Karpas-422 (cell line): ENCODE data around the gene SRL. TPM values are rescaled to one million over a fixed set of nuclear protein-coding genes. Genes with fewer than 3 reads are reported as not detected.

Source experiments
- DNase-seq: peaks from one replicate; pipeline ENCODE4 v3.0.0-alpha.2; 2015
- H2AFZ ChIP-seq: fragments of 200-600 bp; sonication (generic); 2 replicates; pipeline ENCODE4 v1.6.1; 2014; ENCODE audit warnings: antibody characterized with exemption, low read length, mixed read lengths
- H3K27ac ChIP-seq: fragments of 200-600 bp; sonication (generic); 2 replicates; pipeline ENCODE4 v1.5.1; 2014; ENCODE audit warnings: mild to moderate bottlenecking, low read length, moderate library complexity
- H3K27me3 ChIP-seq: fragments of 200-600 bp; sonication (generic); 2 replicates; pipeline ENCODE4 v1.6.1; 2014; ENCODE audit warnings: low read length, mixed read lengths
- H3K36me3 ChIP-seq: fragments of 200-600 bp; sonication (generic); 2 replicates; pipeline ENCODE4 v1.6.1; 2014; ENCODE audit warnings: low read length, mixed read lengths; ENCODE audit not compliant: insufficient read depth
- H3K4me1 ChIP-seq: fragments of 200-600 bp; sonication (generic); 2 replicates; pipeline ENCODE4 v1.6.1; 2014; ENCODE audit warnings: mild to moderate bottlenecking, low read length, mixed read lengths
- H3K4me2 ChIP-seq: fragments of 200-600 bp; sonication (generic); 2 replicates; pipeline ENCODE4 v1.6.1; 2014; ENCODE audit warnings: low read length, low read depth, mild to moderate bottlenecking; ENCODE audit not compliant: poor library complexity, severe bottlenecking
- H3K4me3 ChIP-seq: fragments of 200-600 bp; sonication (generic); 2 replicates; pipeline ENCODE4 v1.5.1; 2014; ENCODE audit warnings: mild to moderate bottlenecking, antibody characterized with exemption, low read length, mixed read lengths
- H3K79me2 ChIP-seq: fragments of 200-600 bp; sonication (generic); 2 replicates; pipeline ENCODE4 v1.6.1; 2014; ENCODE audit warnings: mild to moderate bottlenecking, low read length, mixed read lengths
- H3K9ac ChIP-seq: fragments of 200-600 bp; sonication (generic); 2 replicates; pipeline ENCODE4 v1.6.0; 2014; ENCODE audit warnings: low read length
- H3K9me2 ChIP-seq: fragments of 200-600 bp; sonication (generic), shearing (Covaris generic); replicated peaks from 2 replicates; pipeline ENCODE4 v1.6.0; 2014; ENCODE audit warnings: mild to moderate bottlenecking, low read length, moderate library complexity; ENCODE audit not compliant: insufficient read depth
- H3K9me3 ChIP-seq: fragments of 300-700, 200-600 bp; sonication (generic); 2 replicates; pipeline ENCODE4 v1.6.1; 2014; ENCODE audit warnings: low read length, mixed read lengths
- H4K20me1 ChIP-seq: fragments of 200-600 bp; sonication (generic); 2 replicates; pipeline ENCODE4 v1.6.1; 2014; ENCODE audit warnings: mild to moderate bottlenecking, antibody characterized with exemption, low read length, low read depth; ENCODE audit not compliant: insufficient read depth
- total RNA-seq: library from RNA; depleted of rRNA; stranded (reverse); fragments of >200 nt; shearing (Covaris generic); gene quantifications from 2 replicates; pipeline ENCODE4 v1.2.3, GENCODE V29; 2014; ENCODE audit warnings: low replicate concordance

SRL gene
- total RNA-seq, 1 experiment from 2014 or later, result 0.11 TPM

- Histone ChIP-seq H3K9me3 (no peaks in the 10 kb centered on the region), H3K4me1 (peaks cover 5% of the 10 kb centered on the region), H3K4me3 (no peak overlapping the region), H4K20me1 (peaks cover 39% of the 10 kb centered on the region), H3K79me2 (peaks cover 80% of the 10 kb centered on the region), H3K27me3 (no peaks in the 10 kb centered on the region), H3K9ac (no peak overlapping the region), H3K27ac (no peak overlapping the region), H3K9me2 (no peaks in the 10 kb centered on the region), H3K4me2 (no peak overlapping the region), H2AFZ (no peak overlapping the region), H3K36me3 (peaks cover 18% of the 10 kb centered on the region)
- peak; percentile 46 for DNase-seq
These were observed 23.8 kb upstream of the SRL start for GRCh38 chr16:4265676-4266075.

GRCh38 chr16:4264546-4264945 is 22.7 kb upstream of the SRL start:
- Histone ChIP-seq H3K79me2 (peaks cover 68% of the 10 kb centered on the region), H3K4me1 (no peaks in the 10 kb centered on the region), H3K4me2 (no peak overlapping the region), H3K4me3 (no peak overlapping the region), H3K27ac (no peak overlapping the region), H4K20me1 (peaks cover 39% of the 10 kb centered on the region), H3K9me3 (no peaks in the 10 kb centered on the region), H3K36me3 (peaks cover 19% of the 10 kb centered on the region), H2AFZ (no peak overlapping the region), H3K27me3 (no peaks in the 10 kb centered on the region), H3K9me2 (no peaks in the 10 kb centered on the region), H3K9ac (no peak overlapping the region)
- DNase-seq, result no peak

GRCh38 chr16:4263504-4264436 is 21.9 kb upstream of the SRL start:
- Histone ChIP-seq H3K79me2 (peaks cover 61% of the 10 kb centered on the region), H2AFZ (no peak overlapping the region), H3K9ac (no peak overlapping the region), H3K4me3 (no peak overlapping the region), H3K9me3 (no peaks in the 10 kb centered on the region), H3K27me3 (no peaks in the 10 kb centered on the region), H4K20me1 (peaks cover 39% of the 10 kb centered on the region), H3K27ac (no peak overlapping the region), H3K9me2 (no peaks in the 10 kb centered on the region), H3K4me2 (no peak overlapping the region), H3K4me1 (no peaks in the 10 kb centered on the region), H3K36me3 (peaks cover 21% of the 10 kb centered on the region)
- DNase-seq, result peak; percentile 56

- no peak overlapping the region for H3K9ac ChIP-seq
- H3K4me3 ChIP-seq, result no peak overlapping the region
- H3K9me2 ChIP-seq, result no peaks in the 10 kb centered on the region
- peaks cover 35% of the 10 kb centered on the region for H4K20me1 ChIP-seq
- peaks cover 19% of the 10 kb centered on the region for H3K36me3 ChIP-seq
- no peak for DNase-seq
- H3K79me2 ChIP-seq, result peaks cover 47% of the 10 kb centered on the region
- H3K27ac ChIP-seq, result no peak overlapping the region
- no peak overlapping the region for H3K4me2 ChIP-seq
- no peaks in the 10 kb centered on the region for H3K4me1 ChIP-seq
- no peaks in the 10 kb centered on the region for H3K27me3 ChIP-seq
- no peaks in the 10 kb centered on the region for H3K9me3 ChIP-seq
- no peak overlapping the region for H2AFZ ChIP-seq
These were observed 20.5 kb upstream of the SRL start for GRCh38 chr16:4262303-4262835.

GRCh38 chr16:4261557-4262172 is 19.8 kb upstream of the SRL start:
- no peak overlapping the region for H3K4me3 ChIP-seq
- no peaks in the 10 kb centered on the region for H3K4me1 ChIP-seq
- peaks cover 40% of the 10 kb centered on the region for H3K79me2 ChIP-seq

GRCh38 chr16:4260360-4260759 is 18.5 kb upstream of the SRL start:
- H3K4me3 ChIP-seq, result no peak overlapping the region
- no peak overlapping the region for H3K4me2 ChIP-seq
- no peak overlapping the region for H3K9ac ChIP-seq
- H3K4me1 ChIP-seq, result no peaks in the 10 kb centered on the region
- H3K27ac ChIP-seq, result no peak overlapping the region
- peaks cover 24% of the 10 kb centered on the region for H4K20me1 ChIP-seq
- no peaks in the 10 kb centered on the region for H3K9me3 ChIP-seq
- no peak for DNase-seq
- H3K36me3 ChIP-seq, result peaks cover 19% of the 10 kb centered on the region
- no peak overlapping the region for H2AFZ ChIP-seq
- no peaks in the 10 kb centered on the region for H3K27me3 ChIP-seq
- H3K9me2 ChIP-seq, result no peaks in the 10 kb centered on the region
- H3K79me2 ChIP-seq, result peaks cover 28% of the 10 kb centered on the region

More at GRCh38 chr16:4261557-4262172, 19.8 kb upstream of the SRL start:
- Histone ChIP-seq H4K20me1 (peaks cover 30% of the 10 kb centered on the region), H3K4me2 (no peak overlapping the region), H2AFZ (no peak overlapping the region), H3K27me3 (no peaks in the 10 kb centered on the region), H3K9ac (no peak overlapping the region), H3K9me2 (no peaks in the 10 kb centered on the region), H3K36me3 (peaks cover 19% of the 10 kb centered on the region), H3K9me3 (no peaks in the 10 kb centered on the region), H3K27ac (no peak overlapping the region)
- peak; percentile 61 for DNase-seq

- Histone ChIP-seq H3K9ac (no peak overlapping the region), H3K4me1 (peaks cover 2% of the 10 kb centered on the region), H2AFZ (no peak overlapping the region), H3K4me3 (no peak overlapping the region), H3K79me2 (peaks cover 4% of the 10 kb centered on the region; the same call in 1 of the 2 replicates), H4K20me1 (peaks cover 7% of the 10 kb centered on the region; the same call in 1 of the 2 replicates), H3K36me3 (peaks cover 14% of the 10 kb centered on the region), H3K27ac (no peak overlapping the region), H3K27me3 (no peaks in the 10 kb centered on the region), H3K9me3 (no peaks in the 10 kb centered on the region), H3K9me2 (no peaks in the 10 kb centered on the region), H3K4me2 (no peak overlapping the region)
- DNase-seq, result no peak
These were observed 16.0 kb upstream of the SRL start for GRCh38 chr16:4257646-4258556.
